NCI-H345 treated with DMSO at 0.1 percent for 48 hours (cell line): ENCODE results near the gene TMEM43.
"Not testable (repeated sequence)": the region's sequence is repeated elsewhere in the genome, so short reads cannot be mapped to it uniquely, and the experiment has no call there.

ENCODE experiments used
- DNase-seq: peaks from one replicate; lab custom pipeline; 2025; ENCODE audit not compliant: unreplicated experiment; lab: John Stamatoyannopoulos, UW

The TMEM43 gene

DNA sequence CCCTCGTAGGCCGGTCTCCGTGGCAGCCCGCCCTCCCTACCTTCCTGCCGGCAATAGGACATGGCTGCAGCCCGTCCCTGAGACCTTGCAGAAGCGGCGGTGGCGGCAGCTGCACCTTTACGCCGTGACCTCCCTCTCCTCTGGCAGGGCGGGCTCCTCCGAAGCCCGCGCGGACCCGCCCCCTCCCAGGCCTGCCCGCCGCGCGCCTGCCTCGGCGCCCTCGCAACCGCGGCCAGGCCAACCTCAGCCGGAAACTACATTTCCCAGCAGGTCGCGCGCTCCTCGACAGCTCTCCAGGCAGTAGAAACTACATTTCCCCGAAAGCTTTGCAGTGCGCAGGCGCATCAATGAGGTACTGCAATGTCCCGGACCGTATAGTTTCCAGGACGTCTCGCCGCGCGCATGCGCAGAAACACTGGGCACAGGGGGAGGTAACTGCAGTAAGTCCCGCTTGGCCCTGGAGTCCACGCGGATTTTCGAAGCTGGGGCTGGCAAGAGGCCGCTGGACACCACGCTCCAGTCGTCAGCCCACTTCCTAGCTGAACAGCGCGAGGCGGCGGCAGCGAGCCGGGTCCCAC is at the start of gene TMEM43, which contains the start of gene CHCHD4:
TMEM43 (plus strand) TSS at position 438 of the 578 bp plus-strand sequence. CDS start 142 bp downstream, outside the sequence.
CHCHD4 (minus strand) TSS at position 256 of the 578 bp plus-strand sequence; CDS start at position 62, 194 bp downstream.
- peak; percentile 94 for DNase-seq

- not testable (repeated sequence) for DNase-seq
Measured at GRCh38 chr3:14075233-14075632, 49.6 kb upstream of the TMEM43 start.

GRCh38 chr3:14077310-14077709 is 47.5 kb upstream of the TMEM43 start:
- no peak for DNase-seq

DNA sequence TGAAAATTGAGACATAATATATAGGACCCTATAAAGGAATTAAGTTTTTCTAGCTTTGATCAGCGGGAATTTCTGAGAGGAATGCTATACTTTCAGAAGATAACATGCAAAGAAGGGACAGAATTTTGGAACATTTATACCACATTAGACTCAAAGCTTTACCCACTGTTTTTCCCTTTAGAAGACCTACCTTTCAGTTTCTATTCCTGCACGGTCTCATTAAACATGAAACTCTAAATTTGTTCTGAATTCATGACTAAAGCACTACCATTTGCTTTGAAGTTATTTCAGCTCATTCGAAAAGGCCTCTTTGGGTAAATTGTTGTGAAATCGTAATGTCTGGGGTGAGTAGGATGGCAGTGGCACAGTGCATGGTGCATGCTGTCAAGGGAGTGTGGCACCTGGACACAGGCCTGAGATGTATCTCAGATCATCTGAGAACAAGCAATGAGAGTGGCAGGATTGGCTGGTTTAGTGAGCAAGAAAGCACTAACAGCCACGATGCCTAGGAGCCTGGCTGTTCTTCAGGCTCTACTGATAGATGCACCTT is 42.7 kb upstream of the TMEM43 start:
- no peak for DNase-seq

DNA sequence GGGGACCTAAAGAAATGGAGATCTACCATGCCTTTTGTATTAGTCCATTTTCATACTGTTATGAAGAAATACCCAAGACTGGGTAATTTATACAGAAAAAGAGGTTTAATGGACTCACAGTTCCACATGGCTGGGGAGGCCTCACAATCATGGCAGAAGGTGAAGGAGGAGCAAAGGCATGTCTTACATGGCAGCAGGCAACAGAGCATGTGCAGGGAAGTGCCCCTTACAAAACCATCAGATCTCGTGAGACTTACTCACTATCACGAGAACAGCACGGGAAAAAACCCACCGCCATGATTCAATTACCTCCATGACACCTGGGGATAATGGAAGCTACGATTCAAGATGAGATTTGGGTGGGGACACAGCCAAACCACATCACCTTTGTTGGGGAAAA is 37.4 kb upstream of the TMEM43 start:
- DNase-seq, result not testable (repeated sequence)

GRCh38 chr3:14091959-14092358 is 32.9 kb upstream of the TMEM43 start:
- DNase-seq, result not testable (repeated sequence)

DNA sequence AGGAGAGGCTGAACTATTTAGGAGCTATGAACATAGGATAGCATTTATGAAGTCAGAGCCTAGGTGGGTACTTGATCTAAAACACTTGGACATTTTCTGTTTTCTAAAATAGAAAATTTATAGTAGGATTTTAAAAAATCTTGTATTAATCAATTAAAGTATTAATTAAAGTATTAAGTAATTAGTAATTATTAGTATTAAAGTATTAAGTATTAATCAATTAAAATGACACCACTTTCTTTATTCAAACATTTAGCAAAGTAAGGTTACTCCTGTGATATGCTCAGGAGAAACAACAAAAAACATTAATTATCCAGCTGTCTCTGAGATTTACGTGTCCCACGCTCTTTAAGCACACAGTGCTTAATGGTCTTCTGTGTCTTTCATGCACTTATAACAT is 32.4 kb upstream of the TMEM43 start:
- DNase-seq, result no peak

- DNase-seq, result no peak
Measured at GRCh38 chr3:14093831-14094230, 31.0 kb upstream of the TMEM43 start.

DNA sequence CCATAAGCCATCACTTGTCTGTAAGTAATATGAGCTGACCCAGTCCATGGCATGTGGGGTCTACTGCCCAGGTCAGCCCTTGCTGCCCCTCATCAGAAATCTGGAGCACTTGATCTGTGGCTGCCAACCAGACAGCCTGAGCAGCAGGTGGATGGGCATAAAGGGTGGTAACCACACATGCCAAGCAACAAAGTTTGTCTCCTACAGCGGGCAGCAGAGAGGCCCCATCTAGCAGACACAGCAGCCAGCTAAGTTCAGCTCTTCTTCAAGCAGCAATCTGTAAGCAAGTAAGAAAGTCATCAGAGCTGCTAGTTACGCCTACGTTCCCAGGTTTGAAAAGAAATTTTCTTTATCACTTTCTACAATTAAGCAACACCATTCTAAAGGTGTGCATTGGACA is 28.1 kb upstream of the TMEM43 start:
- DNase-seq, result no peak

DNA sequence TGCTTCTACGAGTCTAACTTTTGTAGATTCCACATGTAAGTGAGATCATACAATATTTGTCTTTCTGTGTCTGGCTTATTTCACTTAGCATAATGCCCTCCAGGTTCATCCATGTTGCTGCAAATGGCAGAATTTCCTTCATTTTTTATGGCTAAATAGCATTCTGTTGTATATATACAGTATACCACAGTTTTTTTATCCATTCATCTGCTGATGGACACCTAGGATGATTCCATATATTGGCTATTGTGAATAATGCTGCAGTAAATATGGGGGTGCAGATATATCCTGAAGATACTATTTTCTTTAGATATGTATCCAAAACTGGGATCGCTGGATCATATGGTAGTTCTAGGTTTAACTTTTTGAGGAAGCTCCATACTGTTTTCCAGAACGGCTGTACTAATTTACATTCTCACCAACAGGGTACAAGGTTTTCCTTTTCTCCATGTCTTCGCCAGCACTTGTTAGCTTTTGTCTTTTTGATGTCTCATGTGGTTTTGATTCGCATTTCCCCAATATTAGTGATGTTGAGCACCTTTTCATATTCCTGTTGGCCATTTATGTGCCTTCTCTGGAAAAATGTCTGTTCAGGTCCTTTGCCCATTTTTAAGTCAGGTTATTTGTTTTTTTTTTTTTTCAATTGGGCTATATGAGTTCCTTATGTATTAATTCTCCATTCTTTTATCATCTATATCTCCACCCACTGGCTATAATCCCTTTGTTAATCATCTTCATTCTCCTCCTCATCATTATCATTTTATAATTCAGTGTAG is 27.0 kb upstream of the TMEM43 start:
- no peak for DNase-seq

DNA sequence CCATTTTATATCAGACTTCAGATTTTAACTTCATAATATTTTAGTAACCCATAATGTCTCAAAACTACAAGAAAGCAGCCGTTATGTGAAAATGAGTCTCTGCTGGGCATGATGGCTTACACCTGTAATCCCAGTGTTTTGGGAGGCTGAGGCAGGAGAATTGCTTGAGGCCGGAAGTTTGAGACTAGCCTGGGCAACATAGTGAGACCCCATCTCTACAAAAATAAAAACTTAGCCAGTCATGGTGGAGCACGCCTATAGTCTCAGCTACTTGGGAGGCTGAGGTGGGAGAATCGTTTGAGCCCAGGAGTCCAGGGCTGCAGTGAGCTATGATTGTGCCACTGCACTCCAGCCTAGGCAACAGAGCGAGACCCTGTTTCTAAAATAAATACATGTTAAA is 15.0 kb upstream of the TMEM43 start:
- DNase-seq, result not testable (repeated sequence)

GRCh38 chr3:14110699-14111098 is 14.2 kb upstream of the TMEM43 start:
- no peak for DNase-seq

- DNase-seq, result no peak
Measured at GRCh38 chr3:14113965-14114635, 10.8 kb upstream of the TMEM43 start.

DNA sequence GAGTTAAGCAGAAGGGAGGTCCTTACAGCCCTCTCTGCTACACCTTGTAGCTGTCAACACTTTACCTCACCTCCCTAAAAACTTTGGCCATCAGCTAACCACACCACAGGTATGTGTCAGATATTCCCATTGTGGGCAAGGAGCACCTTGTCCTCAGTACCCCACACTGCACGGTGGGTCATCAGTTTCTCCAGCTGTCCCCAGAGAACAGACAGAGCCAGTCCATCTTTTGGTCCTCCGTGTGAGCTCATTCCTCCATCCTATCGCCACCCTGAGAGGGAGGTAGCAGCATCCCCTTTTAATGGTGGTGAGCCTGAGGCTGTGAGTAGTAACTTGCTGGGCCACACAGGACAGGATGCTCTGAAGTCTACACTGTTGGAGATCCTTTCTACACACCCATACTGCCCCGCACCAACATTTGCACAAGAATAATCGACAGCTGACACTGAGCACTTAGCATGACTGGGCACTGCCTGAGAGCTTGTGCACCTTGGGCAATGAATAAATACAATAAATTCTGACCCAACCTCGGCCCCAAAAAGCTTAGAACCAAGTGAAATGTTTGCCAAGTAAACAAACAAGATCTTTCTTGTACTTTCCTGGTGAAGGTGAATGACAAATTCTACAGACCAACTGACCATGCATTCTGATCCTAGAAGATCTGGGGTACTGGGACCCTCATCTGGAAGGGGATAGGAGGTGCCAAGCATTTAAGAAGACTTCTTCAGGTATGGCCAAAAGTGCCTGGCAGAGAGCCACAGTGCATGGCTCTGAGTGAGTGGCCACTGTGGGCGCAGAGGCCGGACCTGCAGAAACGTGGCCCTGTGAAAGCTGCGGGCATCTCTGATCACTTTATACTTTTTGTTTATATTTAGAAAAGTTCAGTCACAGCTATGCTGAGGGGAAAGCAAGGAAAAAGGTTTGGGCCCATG is 7.1 kb upstream of the TMEM43 start:
- DNase-seq, result no peak

DNA sequence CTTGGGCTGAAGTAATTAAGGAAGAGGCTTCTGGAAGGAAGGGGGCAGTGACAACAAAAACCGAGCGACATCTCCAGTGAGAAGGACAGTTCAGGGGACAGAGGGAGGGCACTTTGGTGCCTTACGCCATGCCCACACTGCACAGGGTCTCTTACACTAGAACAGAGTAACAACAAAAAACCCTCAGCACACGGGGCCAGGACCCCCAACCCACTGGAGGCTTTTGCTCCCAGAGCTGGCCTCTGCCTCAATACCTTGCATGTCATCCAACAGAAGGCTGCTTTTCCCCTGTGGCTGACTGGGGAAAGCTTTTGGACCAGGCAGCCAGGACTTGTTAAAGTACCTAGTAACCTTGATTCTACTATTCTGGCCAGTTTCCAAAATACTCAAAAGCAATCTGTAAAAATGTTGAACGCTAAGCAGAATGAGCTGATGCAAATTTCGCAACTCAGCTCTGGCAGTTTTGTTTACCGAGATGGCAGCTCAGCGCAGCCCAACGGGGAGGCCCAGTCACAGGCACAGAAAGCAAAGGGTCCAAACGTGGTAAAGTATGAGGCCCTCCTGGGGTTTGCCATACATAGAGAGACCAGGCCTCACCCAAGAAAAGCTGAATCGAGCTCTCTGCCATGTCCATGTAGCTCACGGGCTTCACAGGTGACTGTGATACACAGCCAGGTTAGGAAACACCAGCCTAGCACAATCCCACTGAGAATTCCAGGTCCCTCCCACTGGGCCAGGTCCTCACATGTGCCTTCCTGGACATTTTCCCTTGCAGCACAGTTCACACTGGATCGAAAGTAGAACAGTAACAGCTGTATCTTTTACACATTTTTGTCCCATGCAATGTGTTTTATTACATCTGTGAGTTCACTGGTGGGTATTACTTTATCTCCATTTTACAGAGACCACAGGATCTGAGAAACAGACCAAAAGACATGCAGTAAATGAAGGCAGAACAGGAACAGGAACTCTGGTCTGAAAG is 6.2 kb upstream of the TMEM43 start:
- DNase-seq, result no peak

- DNase-seq, result no peak
Measured at GRCh38 chr3:14119651-14120050, 5.2 kb upstream of the TMEM43 start.

- no peak for DNase-seq
Measured at GRCh38 chr3:14120111-14120920, 4.5 kb upstream of the TMEM43 start.

GRCh38 chr3:14120921-14121448 is 3.9 kb upstream of the TMEM43 start:
- not testable (repeated sequence) for DNase-seq
